ENCODE data around the gene SYT9. TPM values are rescaled to one million over a fixed set of nuclear protein-coding genes. Genes with fewer than 3 reads are reported as not detected.

Gene SYT9
- total and polyA plus RNA-seq, 4 experiments from 2014 or later = not detected

DNA sequence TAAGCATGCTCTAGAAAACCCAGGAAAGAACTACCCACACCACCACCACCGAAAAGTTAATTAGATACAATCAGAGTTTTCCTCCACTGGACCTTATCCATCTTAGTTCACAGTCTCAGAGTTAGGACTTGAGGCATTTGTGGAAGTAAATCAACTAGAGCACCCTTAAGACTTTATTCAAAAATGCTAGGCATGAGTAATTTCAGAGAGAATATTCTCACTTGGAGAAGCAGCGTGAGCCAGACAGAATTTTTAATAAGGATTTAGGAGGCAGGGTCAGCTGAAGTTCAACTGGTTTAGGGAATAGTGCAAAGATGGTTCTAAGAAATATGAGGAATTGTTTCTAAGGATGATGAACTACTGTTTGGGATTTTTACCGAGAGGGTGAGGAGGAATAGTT lies 232.4 kb downstream of the SYT9 start:
- Mint-ChIP-seq H3K36me3 (no peaks in the 10 kb centered on the region), H3K4me1 (no peaks in the 10 kb centered on the region), H3K27me3 (peaks cover 0 to 4% of the 10 kb centered on the region in 2 donors), H3K4me3 (no peak overlapping the region), H3K9me3 (no peaks in the 10 kb centered on the region), H3K27ac (no peak overlapping the region)
- H3K4me1 ChIP-seq (ENCODE audit: insufficient read depth, low read length) = no peaks in the 10 kb centered on the region
- ChIA-PET POLR2A (ENCODE audit: partially characterized antibody) (no interaction called here), CTCF (ENCODE audit: partially characterized antibody) (interaction anchor here (1.1 kb wide), 1 partner anchor 40 kb away, joined by 3 read pairs; no protein-coding TSS in a partner anchor)
- no peak overlapping the region for H3K4me3 ChIP-seq (ENCODE audit: low read length in 2 of 2)
- intact Hi-C loops (cut with micrococcal nuclease) = no loop called here
- DNase-seq = no peak
- H3K27ac ChIP-seq (ENCODE audit: low read depth, low read length) = no peak overlapping the region
- H3K9me3 ChIP-seq (ENCODE audit: control insufficient read depth in 1 of 2, low read length in 2 of 2) = no peaks in the 10 kb centered on the region
- H3K36me3 ChIP-seq (ENCODE audit: insufficient read depth, low read length) = no peaks in the 10 kb centered on the region
- H3K27me3 ChIP-seq (ENCODE audit: insufficient read depth, low read length) = no peaks in the 10 kb centered on the region

GRCh38 chr11:7484645-7485044 lies 232.9 kb downstream of the SYT9 start:
- ChIA-PET POLR2A (ENCODE audit: partially characterized antibody) (no interaction called here), CTCF (ENCODE audit: partially characterized antibody) (interaction anchor here (1.1 kb wide), 1 partner anchor 40 kb away, joined by 3 read pairs; no protein-coding TSS in a partner anchor)
- Histone ChIP-seq H3K27me3 (ENCODE audit: insufficient read depth, low read length) (no peaks in the 10 kb centered on the region), H3K27ac (ENCODE audit: low read depth, low read length) (no peak overlapping the region), H3K4me3 (ENCODE audit: low read length in 2 of 2) (no peak overlapping the region), H3K36me3 (ENCODE audit: insufficient read depth, low read length) (no peaks in the 10 kb centered on the region), H3K4me1 (ENCODE audit: insufficient read depth, low read length) (no peaks in the 10 kb centered on the region), H3K9me3 (ENCODE audit: control insufficient read depth in 1 of 2, low read length in 2 of 2) (no peaks in the 10 kb centered on the region)
- Mint-ChIP-seq H3K4me1 (no peaks in the 10 kb centered on the region), H3K9me3 (no peaks in the 10 kb centered on the region), H3K4me3 (no peak overlapping the region), H3K36me3 (no peaks in the 10 kb centered on the region), H3K27ac (no peak overlapping the region), H3K27me3 (peaks cover 0 to 4% of the 10 kb centered on the region in 2 donors)
- intact Hi-C loops (cut with micrococcal nuclease) = no loop called here
- no peak for DNase-seq

DNA sequence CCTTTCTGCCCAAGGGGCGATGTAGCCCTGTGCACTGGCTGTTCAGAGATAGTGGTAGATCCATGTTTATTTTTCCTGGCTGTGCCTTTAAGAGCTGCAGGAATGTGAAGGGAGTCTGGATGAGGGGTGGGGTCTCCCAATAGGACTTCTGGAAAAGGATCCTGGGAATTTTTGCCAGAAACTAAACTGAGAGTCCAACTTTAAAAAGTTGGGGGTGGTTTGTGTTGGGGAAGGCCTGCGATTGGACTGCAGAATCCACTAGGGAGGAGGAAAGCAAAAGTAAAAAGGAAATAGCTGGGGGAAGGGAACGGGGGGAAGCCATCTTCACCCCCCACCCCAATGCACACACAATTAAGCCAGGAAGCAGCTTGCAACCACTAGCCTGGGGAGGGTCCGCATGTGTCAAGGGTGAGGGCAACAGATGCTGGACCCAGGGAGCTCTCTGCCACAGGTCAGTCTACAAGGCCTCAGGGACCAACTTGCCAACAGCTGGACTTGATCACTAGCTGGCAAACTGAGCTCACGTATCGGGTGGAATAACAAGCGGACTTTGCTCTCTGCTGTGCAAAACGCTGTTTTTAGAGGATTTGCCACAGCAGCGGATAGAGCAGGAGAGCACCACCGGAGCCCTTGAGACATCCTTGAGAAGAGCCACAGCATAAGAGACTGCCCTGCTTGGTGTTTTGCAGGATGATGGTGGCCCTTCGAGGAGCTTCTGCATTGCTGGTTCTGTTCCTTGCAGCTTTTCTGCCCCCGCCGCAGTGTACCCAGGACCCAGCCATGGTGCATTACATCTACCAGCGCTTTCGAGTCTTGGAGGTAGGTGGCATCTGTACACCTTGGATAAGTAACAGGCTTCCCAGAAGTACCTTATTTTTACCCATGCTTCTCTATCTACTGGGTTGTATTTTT lies 233.7 kb downstream of the SYT9 start, which contains the start of gene OLFML1:
Gene OLFML1, plus strand, starts transcription at position 321 of the 912 bp plus-strand sequence. Its CDS starts 370 bp downstream, at position 691.
- ChIA-PET CTCF (ENCODE audit: partially characterized antibody) (interaction anchor here (1.1 kb wide), 1 partner anchor 39 kb away, joined by 3 read pairs; no protein-coding TSS in a partner anchor), POLR2A (ENCODE audit: partially characterized antibody) (no interaction called here)
- no peak within 1 kb of the TSS for H3K27ac ChIP-seq (ENCODE audit: low read depth, low read length)
- H3K9me3 ChIP-seq (ENCODE audit: control insufficient read depth in 1 of 2, low read length in 2 of 2) = no peaks in the 10 kb centered on the region
- no peaks in the 10 kb centered on the region for H3K27me3 ChIP-seq (ENCODE audit: insufficient read depth, low read length)
- H3K36me3 Mint-ChIP-seq = no peaks in the 10 kb centered on the region
- H3K27ac Mint-ChIP-seq = no peak within 1 kb of the TSS
- H3K36me3 ChIP-seq (ENCODE audit: insufficient read depth, low read length) = no peaks in the 10 kb centered on the region
- H3K27me3 Mint-ChIP-seq = peaks cover 0 to 4% of the 10 kb centered on the region in 2 donors
- no peaks in the 10 kb centered on the region for H3K4me1 ChIP-seq (ENCODE audit: insufficient read depth, low read length)
- no peaks in the 10 kb centered on the region for H3K4me1 Mint-ChIP-seq
- H3K4me3 ChIP-seq (ENCODE audit: low read length in 2 of 2) = no peak within 1 kb of the TSS
- no peak within 1 kb of the TSS for H3K4me3 Mint-ChIP-seq
- intact Hi-C loops (cut with micrococcal nuclease) = no loop called here
- no peak for DNase-seq
- no peaks in the 10 kb centered on the region for H3K9me3 Mint-ChIP-seq

- Histone ChIP-seq H3K36me3 (ENCODE audit: insufficient read depth, low read length) (no peaks in the 10 kb centered on the region), H3K4me3 (ENCODE audit: low read length in 2 of 2) (no peak overlapping the region), H3K27me3 (ENCODE audit: insufficient read depth, low read length) (no peaks in the 10 kb centered on the region), H3K27ac (ENCODE audit: low read depth, low read length) (no peak overlapping the region), H3K4me1 (ENCODE audit: insufficient read depth, low read length) (no peaks in the 10 kb centered on the region), H3K9me3 (ENCODE audit: control insufficient read depth in 1 of 2, low read length in 2 of 2) (no peaks in the 10 kb centered on the region)
- H3K4me1 Mint-ChIP-seq = no peaks in the 10 kb centered on the region
- no peaks in the 10 kb centered on the region for H3K9me3 Mint-ChIP-seq
- ChIA-PET CTCF (ENCODE audit: partially characterized antibody) (interaction anchor here (0.6 kb wide), 1 partner anchor 15 kb away, joined by 3 read pairs; no protein-coding TSS in a partner anchor), POLR2A (ENCODE audit: partially characterized antibody) (no interaction called here)
- intact Hi-C loops (cut with micrococcal nuclease) = no loop called here
- no peaks in the 10 kb centered on the region for H3K36me3 Mint-ChIP-seq
- peaks cover 0 to 4% of the 10 kb centered on the region in 2 donors for H3K27me3 Mint-ChIP-seq
- H3K27ac Mint-ChIP-seq = no peak overlapping the region
- no peak overlapping the region for H3K4me3 Mint-ChIP-seq
- DNase-seq = no peak
These were observed 234.5 kb downstream of the SYT9 start for GRCh38 chr11:7486098-7486780.

DNA sequence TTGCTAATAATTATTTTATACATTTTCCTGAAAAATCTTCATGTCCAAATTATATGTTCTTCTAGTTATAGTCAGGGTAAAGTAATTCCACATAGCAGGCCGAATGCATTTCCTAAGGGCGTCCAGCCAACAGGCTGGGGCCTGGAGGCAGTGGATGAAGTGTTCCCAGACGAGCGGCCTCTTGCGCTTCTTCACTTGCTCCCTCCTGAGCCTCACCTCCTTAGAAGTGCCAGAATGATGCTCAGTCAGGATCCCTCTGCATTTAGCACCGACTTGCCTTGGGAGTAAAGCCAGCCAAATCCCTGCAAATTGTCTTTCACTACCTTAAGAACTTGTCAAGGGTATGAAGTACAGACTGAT lies 235.1 kb downstream of the SYT9 start:
- Histone ChIP-seq H3K9me3 (ENCODE audit: control insufficient read depth in 1 of 2, low read length in 2 of 2) (no peaks in the 10 kb centered on the region), H3K36me3 (ENCODE audit: insufficient read depth, low read length) (no peaks in the 10 kb centered on the region), H3K4me1 (ENCODE audit: insufficient read depth, low read length) (no peaks in the 10 kb centered on the region), H3K27me3 (ENCODE audit: insufficient read depth, low read length) (peaks cover 4% of the 10 kb centered on the region), H3K4me3 (ENCODE audit: low read length in 2 of 2) (no peak overlapping the region), H3K27ac (ENCODE audit: low read depth, low read length) (no peak overlapping the region)
- Mint-ChIP-seq H3K27ac (no peak overlapping the region), H3K36me3 (no peaks in the 10 kb centered on the region), H3K4me3 (no peak overlapping the region), H3K27me3 (peaks cover 0 to 4% of the 10 kb centered on the region in 2 donors), H3K9me3 (no peaks in the 10 kb centered on the region), H3K4me1 (no peaks in the 10 kb centered on the region)
- ChIA-PET POLR2A (ENCODE audit: partially characterized antibody) (no interaction called here), CTCF (ENCODE audit: partially characterized antibody) (interaction anchor here (0.6 kb wide), 1 partner anchor 15 kb away, joined by 3 read pairs; no protein-coding TSS in a partner anchor)
- intact Hi-C loops (cut with micrococcal nuclease) = no loop called here
- DNase-seq = no peak

GRCh38 chr11:7487360-7487759 lies 235.7 kb downstream of the SYT9 start:
- no peak overlapping the region for H3K4me3 ChIP-seq (ENCODE audit: low read length in 2 of 2)
- ChIA-PET POLR2A (ENCODE audit: partially characterized antibody) (no interaction called here), CTCF (ENCODE audit: partially characterized antibody) (no interaction called here)
- DNase-seq = no peak
- H3K9me3 Mint-ChIP-seq = no peaks in the 10 kb centered on the region
- H3K36me3 Mint-ChIP-seq = no peaks in the 10 kb centered on the region
- H3K27me3 Mint-ChIP-seq = peaks cover 0 to 4% of the 10 kb centered on the region in 2 donors
- no peaks in the 10 kb centered on the region for H3K36me3 ChIP-seq (ENCODE audit: insufficient read depth, low read length)
- no peak overlapping the region for H3K27ac ChIP-seq (ENCODE audit: low read depth, low read length)
- no peaks in the 10 kb centered on the region for H3K4me1 Mint-ChIP-seq
- no peak overlapping the region for H3K27ac Mint-ChIP-seq
- no peaks in the 10 kb centered on the region for H3K9me3 ChIP-seq (ENCODE audit: control insufficient read depth in 1 of 2, low read length in 2 of 2)
- no peaks in the 10 kb centered on the region for H3K4me1 ChIP-seq (ENCODE audit: insufficient read depth, low read length)
- peaks cover 4% of the 10 kb centered on the region for H3K27me3 ChIP-seq (ENCODE audit: insufficient read depth, low read length)
- H3K4me3 Mint-ChIP-seq = no peak overlapping the region
- intact Hi-C loops (cut with micrococcal nuclease) = no loop called here

DNA sequence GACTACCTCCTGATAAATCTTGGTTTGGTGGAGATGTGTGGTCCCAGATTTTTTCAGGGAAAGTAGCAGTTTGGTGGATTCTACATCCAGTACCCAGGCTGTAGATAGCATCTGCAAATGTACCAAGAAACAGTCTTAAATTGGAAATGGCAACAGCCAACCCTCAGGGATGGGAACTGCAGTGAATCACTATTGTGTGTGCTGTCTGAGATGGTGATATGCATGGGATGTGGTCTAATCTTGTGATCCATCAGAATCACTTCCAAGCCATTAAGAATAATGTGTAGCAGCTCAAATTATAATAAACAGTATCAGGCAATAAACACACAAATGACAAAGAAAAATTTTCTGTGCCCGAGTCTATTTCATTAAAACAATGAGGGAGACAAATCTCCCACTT lies 237.0 kb downstream of the SYT9 start:
- no peak overlapping the region for H3K4me3 ChIP-seq (ENCODE audit: low read length in 2 of 2)
- POLR2A ChIA-PET (ENCODE audit: partially characterized antibody) = no interaction called here
- H3K27me3 Mint-ChIP-seq = peaks cover 0 to 4% of the 10 kb centered on the region in 2 donors
- H3K4me1 Mint-ChIP-seq = no peaks in the 10 kb centered on the region
- no peaks in the 10 kb centered on the region for H3K36me3 ChIP-seq (ENCODE audit: insufficient read depth, low read length)
- H3K9me3 Mint-ChIP-seq = no peaks in the 10 kb centered on the region
- no peaks in the 10 kb centered on the region for H3K9me3 ChIP-seq (ENCODE audit: control insufficient read depth in 1 of 2, low read length in 2 of 2)
- intact Hi-C loops (cut with micrococcal nuclease) = no loop called here
- H3K4me1 ChIP-seq (ENCODE audit: insufficient read depth, low read length) = no peaks in the 10 kb centered on the region
- no peak overlapping the region for H3K27ac Mint-ChIP-seq
- H3K4me3 Mint-ChIP-seq = no peak overlapping the region
- CTCF ChIA-PET (ENCODE audit: partially characterized antibody) = no interaction called here
- DNase-seq = no peak
- no peak overlapping the region for H3K27ac ChIP-seq (ENCODE audit: low read depth, low read length)
- no peaks in the 10 kb centered on the region for H3K36me3 Mint-ChIP-seq
- peaks cover 4% of the 10 kb centered on the region for H3K27me3 ChIP-seq (ENCODE audit: insufficient read depth, low read length)
